Gastroesophageal sphincter (tissue), 3 donors: ENCODE data around the gene MEA1.

Source experiments
- POLR2A ChIP-seq, 2 donors: fragments of 450-650 bp; IDR thresholded peaks; one replicate each; pipeline ENCODE4 v1.6.1; 2017; ENCODE audit warnings: antibody characterized with exemption in 2 of 2, mild to moderate bottlenecking in 2 of 2, moderate library complexity in 1 of 2
- POLR2AphosphoS5 ChIP-seq: sonication (generic); formaldehyde crosslinking; IDR thresholded peaks from one replicate; pipeline ENCODE4 v1.6.1; 2017; ENCODE audit warnings: antibody characterized with exemption
- TF ChIP-seq, protein P1 (sequence below), 4 experiments: fragments of 200-600 bp in 2 of 4; fragments of 450-650 bp in 2 of 4; sonication (generic) in 1 of 4; IDR thresholded peaks; one replicate each; pipeline ENCODE4 v1.5.1; 2017 to 2019; ENCODE audit warnings: antibody characterized with exemption in 4 of 4, mild to moderate bottlenecking in 2 of 4, moderate library complexity in 2 of 4

DNA sequence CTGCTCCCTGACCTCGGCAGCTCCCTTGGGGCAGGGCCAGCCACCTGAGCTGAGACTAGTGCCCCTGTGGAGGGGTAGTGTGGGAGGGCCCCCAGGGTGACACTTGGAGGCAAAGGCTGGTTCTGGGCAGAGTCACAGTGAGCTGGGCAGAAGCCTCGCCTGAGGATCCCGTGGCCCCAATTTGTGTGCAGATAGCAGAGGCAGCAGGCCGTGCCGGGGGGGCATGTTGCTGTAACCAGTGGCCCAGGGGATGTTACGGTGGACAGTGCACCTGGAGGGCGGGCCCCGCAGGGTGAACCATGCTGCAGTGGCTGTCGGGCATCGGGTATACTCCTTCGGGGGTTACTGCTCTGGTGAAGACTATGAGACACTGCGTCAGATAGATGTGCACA lies 3.2 kb upstream of the MEA1 start:
- TF ChIP-seq, protein P1, sequence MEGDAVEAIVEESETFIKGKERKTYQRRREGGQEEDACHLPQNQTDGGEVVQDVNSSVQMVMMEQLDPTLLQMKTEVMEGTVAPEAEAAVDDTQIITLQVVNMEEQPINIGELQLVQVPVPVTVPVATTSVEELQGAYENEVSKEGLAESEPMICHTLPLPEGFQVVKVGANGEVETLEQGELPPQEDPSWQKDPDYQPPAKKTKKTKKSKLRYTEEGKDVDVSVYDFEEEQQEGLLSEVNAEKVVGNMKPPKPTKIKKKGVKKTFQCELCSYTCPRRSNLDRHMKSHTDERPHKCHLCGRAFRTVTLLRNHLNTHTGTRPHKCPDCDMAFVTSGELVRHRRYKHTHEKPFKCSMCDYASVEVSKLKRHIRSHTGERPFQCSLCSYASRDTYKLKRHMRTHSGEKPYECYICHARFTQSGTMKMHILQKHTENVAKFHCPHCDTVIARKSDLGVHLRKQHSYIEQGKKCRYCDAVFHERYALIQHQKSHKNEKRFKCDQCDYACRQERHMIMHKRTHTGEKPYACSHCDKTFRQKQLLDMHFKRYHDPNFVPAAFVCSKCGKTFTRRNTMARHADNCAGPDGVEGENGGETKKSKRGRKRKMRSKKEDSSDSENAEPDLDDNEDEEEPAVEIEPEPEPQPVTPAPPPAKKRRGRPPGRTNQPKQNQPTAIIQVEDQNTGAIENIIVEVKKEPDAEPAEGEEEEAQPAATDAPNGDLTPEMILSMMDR (IDR thresholded peaks at IDR 0.05), result no peak
- TF ChIP-seq POLR2A (IDR thresholded peaks at IDR 0.05), result no peak
- TF ChIP-seq POLR2AphosphoS5, result no peak
